ENCODE results near the gene NCBP3.
"Not testable (repeated sequence)": the region's sequence is repeated elsewhere in the genome, so short reads cannot be mapped to it uniquely, and the experiment has no call there.

Gene NCBP3

GRCh38 chr17:3810019-3810418 is 36.0 kb downstream of the NCBP3 start:
- no peak for DNase-seq (ENCODE audit: low read depth in 2 of 2)

- no peak for DNase-seq (ENCODE audit: low read depth in 2 of 2)
Observed at GRCh38 chr17:3809135-3809534, 36.9 kb downstream of the NCBP3 start.

- DNase-seq (ENCODE audit: low read depth in 2 of 2): no peak
Observed at GRCh38 chr17:3808701-3809100, 37.3 kb downstream of the NCBP3 start.

GRCh38 chr17:3805581-3805980 is 40.5 kb downstream of the NCBP3 start:
- no peak for DNase-seq (ENCODE audit: low read depth in 2 of 2)

DNA sequence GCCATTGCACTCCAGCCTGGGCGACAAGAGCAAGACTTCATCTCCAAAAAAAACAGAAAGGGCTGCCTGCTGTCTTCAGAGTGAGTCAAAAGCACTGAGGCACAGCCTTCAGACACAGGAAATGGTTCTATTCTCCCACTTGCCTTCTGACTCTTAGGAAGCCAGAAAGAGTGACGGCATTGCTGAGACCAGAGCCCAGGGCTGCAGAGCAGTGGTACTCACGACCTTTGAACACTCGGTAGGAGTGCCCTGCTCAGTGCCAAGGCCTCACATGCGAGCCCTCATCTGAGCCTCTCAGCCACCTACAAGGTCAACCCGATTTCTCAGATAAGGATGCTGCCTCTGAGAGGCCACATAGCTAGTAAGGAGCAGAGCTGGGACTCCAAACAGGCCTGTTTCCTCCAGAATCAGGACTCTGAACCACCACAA is 41.5 kb downstream of the NCBP3 start:
- DNase-seq (ENCODE audit: low read depth in 2 of 2): peak in 1 of 2 donors; percentile 30

DNA sequence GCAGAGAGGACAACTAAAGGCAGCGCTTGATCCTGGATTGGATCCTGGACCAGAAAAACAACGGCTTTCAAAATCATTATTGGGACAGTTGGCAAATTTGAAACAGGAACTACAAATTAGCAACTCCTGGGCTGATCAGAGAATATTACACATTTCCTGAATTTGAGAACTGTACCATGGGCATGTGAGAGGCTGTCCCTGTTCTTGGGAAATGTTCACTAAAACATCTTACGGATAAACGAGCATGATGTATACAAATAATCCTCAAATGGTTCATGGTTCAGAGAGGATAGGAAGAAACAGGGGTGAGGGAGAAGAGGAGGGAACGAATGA is 42.8 kb downstream of the NCBP3 start:
- DNase-seq (ENCODE audit: low read depth in 2 of 2): no peak

DNA sequence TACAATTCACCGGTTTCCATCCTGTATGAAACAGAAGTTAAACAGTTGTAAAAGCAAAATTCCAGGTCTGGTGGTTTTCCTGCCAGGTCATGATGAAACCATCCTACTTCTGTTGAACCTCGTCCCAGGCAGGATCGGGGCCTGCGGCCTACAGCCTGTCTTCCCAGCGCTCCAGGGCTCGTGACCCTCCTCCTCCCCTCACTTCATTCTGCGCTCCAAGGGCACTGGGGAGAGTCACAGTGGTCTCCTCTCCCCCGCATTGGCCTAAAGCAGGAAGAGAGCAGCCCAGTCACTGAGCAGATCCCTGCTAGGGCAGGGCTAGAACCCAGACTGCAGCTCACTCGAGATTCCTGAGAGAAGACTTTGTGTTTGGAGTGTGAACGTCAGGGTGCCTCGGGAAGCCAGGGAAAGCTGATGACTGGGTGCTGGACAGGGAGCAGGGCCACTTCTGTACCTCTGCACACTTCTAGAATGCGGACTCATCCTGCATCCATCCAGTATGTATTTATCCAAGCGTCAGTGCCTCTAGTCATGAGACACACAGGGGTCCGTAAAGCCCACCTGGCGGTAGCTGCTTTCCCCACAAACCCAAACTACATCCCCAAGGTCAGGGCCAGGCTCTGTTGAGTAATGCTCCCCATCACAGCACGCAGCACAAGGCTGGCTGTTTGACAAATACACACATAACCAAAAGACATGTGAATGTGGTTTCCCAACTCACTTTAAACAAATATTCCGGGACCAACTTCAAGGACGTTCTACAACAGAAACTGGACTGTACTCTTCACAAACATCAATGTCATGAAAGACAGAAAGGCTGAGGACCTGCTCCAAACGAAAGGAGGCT is 43.4 kb downstream of the NCBP3 start:
- no peak for DNase-seq (ENCODE audit: low read depth in 2 of 2)

- DNase-seq (ENCODE audit: low read depth in 2 of 2): no peak
Observed at GRCh38 chr17:3801792-3802191, 44.3 kb downstream of the NCBP3 start.

DNA sequence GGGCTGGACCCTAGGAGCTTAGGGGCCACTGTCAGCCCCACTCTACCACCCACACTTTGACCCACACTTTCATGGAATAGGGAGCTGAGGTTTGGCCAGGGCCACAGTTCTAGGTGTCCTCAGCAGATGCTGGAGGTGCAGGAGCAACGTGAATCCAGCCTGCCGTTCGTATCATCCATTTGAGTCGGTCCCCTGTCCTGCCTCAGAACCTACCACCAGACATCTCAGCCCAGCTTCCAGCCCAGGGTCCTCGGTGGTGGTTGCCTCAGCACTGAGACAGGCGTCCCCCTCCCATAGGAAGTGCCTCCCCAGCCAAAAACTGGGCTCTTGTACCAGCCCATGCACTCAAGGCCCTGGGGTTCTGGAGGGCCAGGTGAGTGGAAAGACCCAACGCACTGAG is 44.7 kb downstream of the NCBP3 start:
- no peak for DNase-seq (ENCODE audit: low read depth in 2 of 2)

GRCh38 chr17:3800362-3801271 is 45.4 kb downstream of the NCBP3 start, which contains the start of gene ITGAE:
TSS of gene ITGAE (minus strand) at chr17:3801188. CDS start at chr17:3801144, 44 bp downstream.
- DNase-seq (ENCODE audit: low read depth in 2 of 2): no peak

- DNase-seq (ENCODE audit: low read depth in 2 of 2): no peak
Observed at GRCh38 chr17:3799181-3799945, 46.7 kb downstream of the NCBP3 start.

GRCh38 chr17:3798273-3799180 is 47.5 kb downstream of the NCBP3 start:
- no peak for DNase-seq (ENCODE audit: low read depth in 2 of 2)

DNA sequence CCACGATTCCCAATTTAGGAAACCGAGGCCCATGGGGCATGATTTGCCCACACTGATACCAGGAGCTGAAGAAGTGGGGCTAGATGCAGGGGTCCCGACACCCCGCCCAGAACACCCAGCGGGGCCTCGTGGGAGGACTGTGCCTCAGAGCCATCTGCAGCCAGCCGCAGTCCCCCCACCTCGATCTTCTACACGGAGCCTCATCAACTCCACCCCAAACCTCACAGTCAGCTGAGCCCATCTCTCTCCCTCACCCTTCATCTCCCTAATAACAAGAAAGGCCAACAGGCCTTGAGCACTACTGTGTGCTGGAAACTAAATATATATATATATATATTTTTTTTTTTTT is 49.2 kb downstream of the NCBP3 start:
- DNase-seq (ENCODE audit: low read depth in 2 of 2): peak in 1 of 2 donors; percentile 55

GRCh38 chr17:3796110-3796821 is 49.8 kb downstream of the NCBP3 start:
- DNase-seq (ENCODE audit: low read depth in 2 of 2): peak; percentile 92 to 94

GRCh38 chr17:3795390-3796102 is 50.5 kb downstream of the NCBP3 start:
- no peak for DNase-seq (ENCODE audit: low read depth in 2 of 2)

DNA sequence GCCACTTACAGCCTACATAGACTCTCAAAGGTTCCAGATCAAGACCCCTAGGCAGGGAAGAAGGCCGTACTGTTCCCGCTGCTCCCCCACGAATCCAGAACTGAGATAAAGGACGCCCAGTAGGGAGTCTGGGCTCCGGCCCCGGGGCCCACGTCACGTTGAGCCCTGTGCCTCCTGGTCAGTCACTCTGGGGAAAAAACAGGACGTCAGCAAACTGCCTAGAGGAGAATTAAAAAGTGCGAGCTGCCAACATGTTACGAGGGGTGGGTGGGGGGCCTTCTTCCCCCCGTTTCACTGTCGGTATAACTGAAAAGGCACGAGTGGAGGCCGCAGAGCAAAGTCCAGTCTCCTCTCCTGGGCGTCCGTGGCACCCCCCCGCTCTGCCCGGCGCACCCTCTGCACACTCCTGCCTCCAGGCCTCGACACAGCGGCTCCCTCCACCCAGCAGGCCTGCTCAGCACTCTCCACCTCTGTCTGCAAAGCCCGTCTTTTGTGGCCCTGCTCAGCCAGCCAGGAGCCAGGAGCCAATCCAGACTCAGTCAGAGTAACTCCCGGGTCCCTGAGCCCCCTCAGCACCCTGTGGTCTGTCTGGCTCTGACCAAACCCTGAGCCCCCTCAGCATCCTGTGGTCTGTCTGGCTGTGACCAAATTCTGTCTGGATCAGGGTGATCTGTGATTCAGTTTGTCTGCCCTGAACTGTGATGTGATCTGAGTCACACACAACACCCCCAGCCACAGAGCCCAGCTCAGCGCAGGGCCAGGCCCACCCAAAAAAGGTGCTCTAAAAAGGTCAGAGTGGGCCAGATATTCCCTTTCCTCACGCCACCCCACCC is 51.3 kb downstream of the NCBP3 start:
- peak; percentile 69 to 78 for DNase-seq (ENCODE audit: low read depth in 2 of 2)

GRCh38 chr17:3794152-3794551 is 51.9 kb downstream of the NCBP3 start:
- not testable (repeated sequence) for DNase-seq (ENCODE audit: low read depth in 2 of 2)

- DNase-seq (ENCODE audit: low read depth in 2 of 2): not testable (repeated sequence)
Observed at GRCh38 chr17:3793258-3793657, 52.8 kb downstream of the NCBP3 start.

GRCh38 chr17:3792481-3792880 is 53.6 kb downstream of the NCBP3 start:
- no peak for DNase-seq (ENCODE audit: low read depth in 2 of 2)

Measured in stimulated activated CD8-positive, alpha-beta memory T cell treated with anti-CD3 and anti-CD28 coated beads, Interleukin-15, amount 100 ng/mL, for 48 hours (primary cell).